HG02840 (cell line): Measurements from ENCODE around the gene ESYT1.
"Not testable (repeated sequence)": the region's sequence is repeated elsewhere in the genome, so short reads cannot be mapped to it uniquely, and the experiment has no call there.

Experiments
- ATAC-seq: cut with Tn5 transposase; IDR thresholded peaks from one replicate; pipeline ENCODE4 v1.9.1; 2021; ENCODE audit warnings: mild to moderate bottlenecking, moderate library complexity, moderate number of reproducible peaks; ENCODE audit not compliant: unreplicated experiment, low FRiP score

ESYT1 gene

DNA sequence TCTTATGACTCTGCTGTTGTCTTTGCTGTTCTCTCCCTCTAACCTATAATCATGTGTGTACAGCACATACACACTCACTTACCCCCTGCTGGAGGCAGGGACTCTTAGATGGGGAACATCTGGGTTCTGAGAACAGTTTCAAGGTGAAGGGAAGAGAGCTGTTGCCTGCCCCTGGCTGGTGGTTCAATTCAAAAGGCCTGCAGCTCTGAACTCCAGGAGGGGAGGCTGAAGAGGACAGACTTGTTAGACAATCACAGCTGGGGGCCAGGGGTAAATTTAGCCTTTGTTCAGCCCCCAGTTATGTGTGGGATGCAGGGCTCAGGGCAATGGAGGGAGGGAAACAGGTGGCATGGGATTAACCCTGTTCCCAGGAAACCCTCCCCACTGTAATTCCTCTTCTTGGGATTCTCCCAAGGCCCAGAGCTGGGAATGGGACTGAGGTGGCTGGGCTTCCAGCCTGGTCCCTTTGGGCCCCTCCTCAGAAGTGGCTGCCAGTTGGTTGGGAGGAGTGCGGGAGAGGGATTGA, 26.2 kb downstream of the ESYT1 start:
- no peak for ATAC-seq

GRCh38 chr12:56154818-56155217, 26.8 kb downstream of the ESYT1 start:
- no peak for ATAC-seq

DNA sequence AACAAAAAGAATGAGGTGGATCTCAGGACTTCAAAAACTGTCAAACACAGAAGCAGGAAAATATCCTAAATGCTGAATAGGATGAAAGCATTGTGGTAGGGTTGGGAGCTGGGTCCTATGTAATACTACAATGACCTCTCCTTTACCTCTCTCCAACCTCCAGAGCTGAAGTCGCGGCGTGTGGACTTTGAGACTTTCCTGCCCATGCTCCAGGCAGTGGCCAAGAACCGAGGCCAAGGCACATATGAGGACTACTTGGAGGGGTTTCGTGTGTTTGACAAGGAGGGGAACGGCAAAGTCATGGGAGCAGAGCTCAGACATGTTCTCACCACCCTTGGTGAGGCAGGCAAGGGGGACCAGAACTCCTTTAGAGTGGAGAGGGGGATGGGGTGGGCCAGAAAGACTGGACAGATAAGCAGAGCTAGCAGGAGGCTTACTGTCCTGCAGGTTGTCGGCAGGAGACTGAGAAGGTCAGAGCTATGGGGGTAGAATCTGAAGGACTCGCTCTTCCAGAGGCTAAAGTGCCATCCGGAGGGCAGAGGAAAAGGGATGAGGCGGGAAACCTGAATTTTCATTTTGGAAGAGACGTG, 27.3 kb downstream of the ESYT1 start:
- ATAC-seq, result no peak

GRCh38 chr12:56156464-56157200, 28.6 kb downstream of the ESYT1 start:
- not testable (repeated sequence) for ATAC-seq

- peak; percentile 23 for ATAC-seq
These were observed 29.3 kb downstream of the ESYT1 start for GRCh38 chr12:56157201-56158028.

DNA sequence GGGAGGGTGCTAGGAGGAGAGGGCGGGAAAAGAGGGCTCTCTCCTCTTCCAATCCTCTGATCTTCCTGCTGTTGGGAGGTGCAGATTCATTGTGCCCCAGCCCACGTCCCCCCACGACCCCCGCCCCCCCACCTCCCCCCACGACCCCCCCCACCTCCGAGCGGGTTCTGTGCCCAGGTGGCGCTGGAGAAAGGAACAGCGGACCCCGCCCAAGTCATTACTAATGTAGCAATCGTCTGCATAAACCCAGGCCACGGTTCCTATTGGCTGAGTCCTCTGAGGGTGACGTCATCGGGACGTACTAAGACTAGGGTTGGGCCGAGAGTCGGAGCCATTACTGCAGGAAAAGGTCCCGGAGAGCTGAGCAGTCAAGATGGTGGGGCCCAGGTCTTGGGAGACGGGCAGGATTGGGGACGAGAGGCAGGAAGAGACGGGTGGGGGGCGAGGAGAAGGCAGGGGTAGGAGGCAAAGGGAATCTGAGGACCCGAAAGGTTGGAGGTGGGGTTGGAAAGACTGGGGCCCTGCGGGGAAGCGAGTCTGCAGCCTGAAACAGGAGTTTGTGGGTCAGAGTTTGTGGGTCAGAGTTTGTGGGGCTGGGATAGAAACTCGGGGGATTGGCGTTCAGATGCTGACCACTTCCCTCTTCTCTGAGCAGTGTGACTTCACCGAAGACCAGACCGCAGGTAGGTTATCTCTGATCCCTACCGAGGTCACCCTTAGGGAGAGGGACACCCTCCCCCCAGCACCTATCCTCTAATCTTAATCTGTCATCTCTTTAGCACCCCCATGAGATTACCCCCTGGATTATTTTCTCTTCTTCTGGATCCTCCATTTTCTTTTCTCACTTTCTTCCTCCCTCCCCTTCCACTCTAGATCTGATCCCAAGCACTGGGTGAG, 30.2 kb downstream of the ESYT1 start, which contains the start of gene MYL6:
TSS of gene MYL6 (plus strand) at position 331 of the 897 bp plus-strand sequence. CDS start at position 374, 43 bp downstream.
- peak; percentile 73 for ATAC-seq

DNA sequence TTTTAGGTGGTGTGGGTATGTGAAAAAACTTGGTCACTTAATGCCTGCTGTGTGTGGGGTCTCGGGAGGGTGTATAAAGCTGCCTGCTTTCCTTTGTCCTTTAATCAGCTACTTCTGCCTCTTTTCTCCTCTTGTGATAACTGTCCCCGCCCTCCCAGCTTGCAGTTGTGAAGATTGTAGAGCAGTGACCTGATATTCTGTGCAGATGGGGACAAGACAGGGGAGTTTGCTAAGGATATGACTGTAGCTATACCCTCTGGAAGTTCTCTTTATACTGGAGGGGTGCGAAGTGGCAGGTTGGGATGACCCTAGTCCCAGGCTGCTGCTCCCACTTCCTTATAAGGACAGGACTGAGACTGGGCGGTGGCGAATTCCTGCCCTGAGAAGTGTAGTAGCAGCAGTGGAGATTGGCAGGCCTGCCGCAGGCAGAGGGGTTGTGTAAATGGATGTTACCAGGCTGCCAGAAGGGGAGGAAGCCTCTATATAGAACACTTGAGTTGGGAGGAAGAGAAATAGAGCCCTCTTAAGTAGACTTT, 30.9 kb downstream of the ESYT1 start:
- no peak for ATAC-seq

DNA sequence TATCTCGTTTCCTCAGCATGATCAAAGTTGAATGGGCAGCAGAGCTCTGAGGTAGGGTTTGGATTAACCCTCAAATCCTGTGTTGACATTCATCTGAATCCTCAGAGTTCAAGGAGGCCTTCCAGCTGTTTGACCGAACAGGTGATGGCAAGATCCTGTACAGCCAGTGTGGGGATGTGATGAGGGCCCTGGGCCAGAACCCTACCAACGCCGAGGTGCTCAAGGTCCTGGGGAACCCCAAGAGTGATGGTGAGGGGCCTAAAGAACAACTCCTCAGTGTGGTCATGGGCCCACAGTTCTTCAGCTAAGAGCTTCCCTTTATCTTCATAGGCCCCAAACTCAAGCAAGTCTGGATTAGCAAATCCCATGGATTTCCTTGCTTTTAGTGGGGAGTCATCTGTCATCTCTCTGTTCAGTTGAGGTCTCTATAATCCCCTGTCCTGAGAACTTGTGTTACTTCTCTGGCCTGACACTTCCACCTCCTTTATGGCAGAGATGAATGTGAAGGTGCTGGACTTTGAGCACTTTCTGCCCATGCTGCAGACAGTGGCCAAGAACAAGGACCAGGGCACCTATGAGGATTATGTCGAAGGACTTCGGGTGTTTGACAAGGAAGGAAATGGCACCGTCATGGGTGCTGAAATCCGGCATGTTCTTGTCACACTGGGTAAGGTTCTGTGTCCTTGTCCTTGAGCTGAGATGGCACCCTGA, 31.6 kb downstream of the ESYT1 start:
- no peak for ATAC-seq

DNA sequence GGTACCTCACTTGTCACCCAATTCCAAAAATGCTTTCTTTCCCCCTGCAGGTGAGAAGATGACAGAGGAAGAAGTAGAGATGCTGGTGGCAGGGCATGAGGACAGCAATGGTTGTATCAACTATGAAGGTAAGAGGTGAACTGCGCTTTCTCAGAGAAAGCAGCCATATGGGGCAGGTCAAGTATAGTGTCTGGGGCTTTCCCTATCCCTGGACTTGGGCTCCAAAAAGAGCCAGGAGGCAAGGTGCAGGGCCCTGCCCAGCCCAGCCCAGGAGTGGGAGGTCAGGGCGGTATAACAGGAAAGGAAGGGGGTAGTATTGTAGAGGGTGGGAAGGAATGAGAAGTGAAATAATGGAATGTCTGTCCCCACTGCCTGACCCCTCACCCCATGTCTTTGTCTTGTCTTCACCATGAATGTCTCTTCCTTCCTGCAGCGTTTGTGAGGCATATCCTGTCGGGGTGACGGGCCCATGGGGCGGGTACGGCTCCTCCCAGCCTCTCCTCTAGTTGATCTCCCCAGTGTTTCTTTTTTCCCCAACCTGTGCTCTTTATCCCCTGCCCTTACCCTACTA, 32.2 kb downstream of the ESYT1 start:
- no peak for ATAC-seq

DNA sequence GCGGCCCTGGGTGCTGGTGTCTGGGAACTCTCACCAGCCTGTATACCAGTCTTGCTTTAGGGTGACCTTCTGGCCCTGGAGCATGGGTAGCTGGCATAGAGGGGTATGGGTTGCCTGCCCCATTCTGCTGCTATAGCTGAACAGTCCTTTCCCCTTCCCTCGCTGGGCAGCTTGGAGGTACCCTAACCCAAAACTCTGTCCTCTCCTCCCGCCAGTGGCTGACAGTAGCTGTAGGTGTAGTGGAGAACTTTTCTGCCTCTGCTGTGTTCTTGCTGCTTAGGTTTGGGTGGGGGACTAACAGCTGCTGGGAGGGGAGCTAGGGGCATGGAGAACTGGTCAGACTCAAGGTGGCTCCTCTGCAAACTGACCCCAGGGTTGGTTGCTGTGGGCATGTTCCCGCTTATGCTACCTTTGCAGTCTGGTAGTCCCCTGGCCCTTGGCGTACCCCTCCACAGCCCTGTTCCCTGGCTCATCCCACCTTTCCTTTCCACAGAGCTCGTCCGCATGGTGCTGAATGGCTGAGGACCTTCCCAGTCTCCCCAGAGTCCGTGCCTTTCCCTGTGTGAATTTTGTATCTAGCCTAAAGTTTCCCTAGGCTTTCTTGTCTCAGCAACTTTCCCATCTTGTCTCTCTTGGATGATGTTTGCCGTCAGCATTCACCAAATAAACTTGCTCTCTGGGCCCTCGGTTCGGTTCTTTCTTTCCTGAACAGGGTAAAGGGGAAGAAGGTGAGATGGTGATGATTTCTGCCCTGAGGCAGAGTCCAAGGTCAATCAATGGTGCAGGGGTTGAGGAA, 33.0 kb downstream of the ESYT1 start:
- no peak for ATAC-seq

GRCh38 chr12:56161690-56162351, 33.8 kb downstream of the ESYT1 start:
- no peak for ATAC-seq

- no peak for ATAC-seq
These were observed 34.6 kb downstream of the ESYT1 start for GRCh38 chr12:56162468-56163290.

DNA sequence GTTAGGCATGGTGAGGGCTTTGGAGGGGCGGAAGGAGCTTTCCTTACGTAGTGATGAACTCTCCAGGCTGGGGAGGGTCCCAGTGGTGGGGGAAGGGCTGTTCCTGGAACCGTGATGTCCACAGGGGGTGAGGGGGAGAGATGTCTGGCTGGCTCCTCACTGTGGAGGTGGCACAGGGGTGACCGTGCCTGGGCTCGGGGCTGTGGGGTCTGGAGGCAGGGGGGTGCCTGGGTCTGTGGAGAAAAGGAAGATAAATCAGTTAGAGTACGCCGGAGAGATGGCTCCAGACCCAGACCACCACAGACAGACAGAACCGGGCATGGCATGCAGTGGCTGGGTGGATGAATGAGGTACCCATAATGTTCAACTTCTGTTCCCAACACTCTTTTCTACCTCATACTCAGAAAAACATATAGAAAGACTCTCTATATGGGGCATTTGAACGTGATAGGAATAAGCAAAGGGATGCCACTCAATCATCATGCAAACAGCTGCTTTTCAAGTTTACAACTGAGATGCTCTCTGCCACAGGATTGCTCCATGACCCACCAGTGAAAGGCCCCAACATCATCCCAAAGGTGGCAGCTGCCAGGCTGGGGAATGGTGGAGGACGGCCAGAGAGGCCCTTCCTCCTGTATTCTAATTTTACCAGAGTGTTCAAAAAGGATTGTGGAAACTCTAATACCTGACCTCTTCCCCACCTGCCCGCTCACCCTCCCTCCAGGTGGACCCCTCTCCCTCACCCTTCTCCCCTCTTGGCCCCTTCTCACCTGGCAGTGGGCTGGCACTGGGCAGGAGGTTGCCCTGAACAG, 35.7 kb downstream of the ESYT1 start:
- no peak for ATAC-seq

DNA sequence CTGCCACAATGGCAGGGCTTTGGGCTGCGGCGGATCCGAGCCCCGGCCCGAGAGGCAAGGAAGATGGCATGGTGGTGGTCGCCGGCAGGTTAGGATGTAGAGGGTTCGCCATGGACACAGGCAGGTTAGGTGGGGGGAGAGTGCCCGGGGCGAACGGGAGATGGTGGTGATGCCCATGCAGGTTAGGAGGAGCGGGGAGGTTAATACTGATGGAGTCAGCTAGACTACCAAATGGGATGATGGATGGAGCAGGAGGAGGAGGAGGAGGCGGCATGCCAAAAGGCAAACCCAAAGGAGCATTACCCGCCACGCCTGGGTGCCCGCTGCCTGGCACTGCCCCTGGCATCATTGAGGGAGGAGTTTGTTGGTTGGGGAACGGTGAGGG, 36.3 kb downstream of the ESYT1 start:
- ATAC-seq, result no peak

- ATAC-seq, result no peak
These were observed 37.3 kb downstream of the ESYT1 start for GRCh38 chr12:56165369-56165768.

- no peak for ATAC-seq
These were observed 41.2 kb downstream of the ESYT1 start for GRCh38 chr12:56169229-56169759.
